AG04449 (cell line): ENCODE data around the gene NID1.

ENCODE experiments used
- CTCF ChIA-PET: fragments of 350-600 bp; formaldehyde crosslinking; extraction: SDS; loops from one replicate; lab custom pipeline; 2021; ENCODE audit warnings: antibody characterized with exemption; lab: Yijun Ruan, JAX
- POLR2A ChIA-PET: fragments of 400-600, 350-600 bp; formaldehyde crosslinking; extraction: SDS; loops from one replicate; lab custom pipeline; 2020; ENCODE audit warnings: antibody characterized with exemption, inconsistent platforms; lab: Yijun Ruan, JAX
- DNase-seq: peaks from one replicate; pipeline ENCODE4 v3.0.0-alpha.2; 2010; ENCODE audit warnings: low read depth, low spot score
- H3K4me3 ChIP-seq: 2 replicates; pipeline ENCODE4 v1.5.1; 2011; ENCODE audit warnings: low read depth, mild to moderate bottlenecking, control low read depth, low read length
- CTCF ChIP-seq: IDR thresholded peaks from one replicate; pipeline ENCODE4 v1.5.1; 2011; ENCODE audit warnings: mild to moderate bottlenecking, moderate library complexity, low read length, control low read depth, inconsistent platforms; ENCODE audit not compliant: insufficient read depth; ENCODE audit errors: missing control alignments

Gene NID1

DNA sequence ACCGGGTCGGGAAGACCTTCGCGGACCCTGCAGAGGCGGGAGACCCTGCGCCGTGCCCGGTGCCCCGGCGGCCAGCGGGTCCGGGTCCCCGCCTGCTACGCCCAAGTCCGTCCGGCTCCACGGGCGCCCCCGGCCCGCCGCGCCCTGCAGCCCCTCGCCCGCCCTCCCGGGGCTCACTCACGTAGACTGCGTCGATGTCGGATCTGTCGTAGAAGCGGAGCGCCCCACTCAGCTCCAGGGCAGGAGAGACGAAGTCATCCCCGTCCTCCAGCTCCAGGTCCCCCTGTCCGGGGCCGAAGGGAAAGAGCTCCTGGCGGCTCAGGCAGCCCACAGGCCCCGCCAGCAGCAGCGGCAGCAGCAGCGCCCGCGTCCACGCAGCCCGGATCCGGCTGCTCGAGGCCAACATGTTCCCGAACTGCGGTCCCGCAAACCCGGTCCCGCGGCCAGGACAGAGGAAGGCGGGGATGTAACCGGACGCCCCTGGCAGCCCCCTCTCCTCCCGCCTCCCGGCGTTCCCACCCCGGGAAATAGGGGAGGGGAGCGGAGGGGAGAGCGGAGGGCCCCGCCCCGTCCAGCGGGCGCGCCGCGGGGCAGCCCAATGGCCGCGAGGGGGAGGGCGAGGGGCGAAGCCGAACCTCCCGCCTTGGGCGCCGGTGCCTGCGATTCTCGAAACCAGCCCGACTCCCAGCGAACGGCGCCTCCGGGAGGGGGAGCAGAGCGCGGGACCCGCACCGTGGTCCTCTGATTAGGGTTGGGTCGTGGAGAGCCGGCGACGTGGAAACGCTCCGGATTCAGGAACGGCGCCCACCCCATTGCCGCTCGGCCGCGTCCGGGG, at the start of gene NID1:
NID1 (minus strand) TSS at position 417 of the 835 bp plus-strand sequence; CDS start at position 406, 11 bp downstream.
- POLR2A ChIA-PET, result interaction anchor here (0.7 to 1.3 kb wide), 4 partner anchors 48 to 136 kb away, joined by 3 to 5 read pairs (median 3); no protein-coding TSS in a partner anchor
- H3K4me3 ChIP-seq, result peak within 1 kb of the TSS; percentile 72
- DNase-seq, result no peak
- CTCF ChIA-PET, result interaction anchor here (1.0 to 2.2 kb wide), 5 partner anchors 9 to 93 kb away, joined by 3 to 16 read pairs (median 5); no protein-coding TSS in a partner anchor
- peak; percentile 37 for TF ChIP-seq CTCF

DNA sequence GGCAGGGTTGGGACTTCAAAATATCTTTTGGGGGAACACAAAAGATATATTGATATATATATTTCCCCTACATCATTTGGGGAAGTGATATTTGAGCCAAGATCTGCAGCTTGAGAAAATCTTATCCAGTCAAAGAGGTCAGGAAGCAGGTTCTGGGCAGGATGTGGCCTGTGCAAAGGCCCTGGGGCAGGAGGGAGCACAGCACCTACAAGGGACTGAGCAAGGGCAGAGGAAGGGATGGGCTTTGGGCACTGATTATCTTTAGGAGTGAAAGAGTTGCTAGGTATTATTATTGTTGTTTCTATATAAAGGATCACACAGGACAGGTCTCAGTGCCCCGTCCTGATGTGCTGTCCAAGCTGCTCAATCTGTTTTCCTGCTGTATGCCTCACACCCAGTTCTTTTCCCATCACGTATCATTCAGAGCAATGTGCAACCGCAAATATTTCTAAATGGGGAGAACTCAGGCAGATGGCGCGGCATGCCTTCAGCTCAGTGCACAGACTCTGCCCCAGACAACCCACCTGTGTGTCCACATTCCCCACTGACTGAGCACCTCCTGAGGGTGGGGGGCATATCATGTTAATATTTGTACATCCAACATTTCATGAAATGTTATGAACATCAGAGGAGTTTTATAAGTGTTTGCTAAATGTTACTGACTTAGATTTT, 49.3 kb upstream of the NID1 start:
- no peak for DNase-seq
- no peak for TF ChIP-seq CTCF
- ChIA-PET POLR2A (no interaction called here), CTCF (interaction anchor here (12.2 kb wide), 1 partner anchor 373 kb away, joined by 171 read pairs; no protein-coding TSS in a partner anchor)
- H3K4me3 ChIP-seq, result no peak overlapping the region

GRCh38 chr1:236113324-236114032, 48.6 kb upstream of the NID1 start:
- H3K4me3 ChIP-seq, result no peak overlapping the region
- no peak for DNase-seq
- CTCF ChIA-PET, result interaction anchor here (0.9 to 12.2 kb wide), 3 partner anchors 14 to 410 kb away, joined by 3 to 171 read pairs (median 3); partner anchors contain the start of gene LGALS8
- no peak for TF ChIP-seq CTCF
- POLR2A ChIA-PET, result interaction anchor here (0.6 kb wide), 1 partner anchor 9 kb away, joined by 3 read pairs; no protein-coding TSS in a partner anchor

DNA sequence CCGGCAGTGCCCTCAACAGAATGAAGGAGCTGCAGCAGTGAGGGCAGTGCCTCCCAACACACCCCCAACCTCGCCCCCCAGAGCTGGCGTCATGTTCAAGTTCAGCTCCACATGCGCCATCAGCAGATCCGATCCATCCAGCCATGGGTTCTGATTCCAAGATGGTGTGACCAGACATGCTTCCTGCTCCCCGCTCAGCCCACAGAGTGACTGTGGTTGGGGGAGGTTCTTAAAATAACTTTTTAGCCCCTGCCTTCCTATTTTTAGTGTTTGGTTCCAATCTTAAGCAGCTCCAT, 47.4 kb upstream of the NID1 start:
- POLR2A ChIA-PET, result no interaction called here
- no peak for TF ChIP-seq CTCF
- CTCF ChIA-PET, result interaction anchor here (0.9 to 12.2 kb wide), 4 partner anchors 8 to 375 kb away, joined by 3 to 171 read pairs (median 4); no protein-coding TSS in a partner anchor
- H3K4me3 ChIP-seq, result no peak overlapping the region
- DNase-seq, result no peak

DNA sequence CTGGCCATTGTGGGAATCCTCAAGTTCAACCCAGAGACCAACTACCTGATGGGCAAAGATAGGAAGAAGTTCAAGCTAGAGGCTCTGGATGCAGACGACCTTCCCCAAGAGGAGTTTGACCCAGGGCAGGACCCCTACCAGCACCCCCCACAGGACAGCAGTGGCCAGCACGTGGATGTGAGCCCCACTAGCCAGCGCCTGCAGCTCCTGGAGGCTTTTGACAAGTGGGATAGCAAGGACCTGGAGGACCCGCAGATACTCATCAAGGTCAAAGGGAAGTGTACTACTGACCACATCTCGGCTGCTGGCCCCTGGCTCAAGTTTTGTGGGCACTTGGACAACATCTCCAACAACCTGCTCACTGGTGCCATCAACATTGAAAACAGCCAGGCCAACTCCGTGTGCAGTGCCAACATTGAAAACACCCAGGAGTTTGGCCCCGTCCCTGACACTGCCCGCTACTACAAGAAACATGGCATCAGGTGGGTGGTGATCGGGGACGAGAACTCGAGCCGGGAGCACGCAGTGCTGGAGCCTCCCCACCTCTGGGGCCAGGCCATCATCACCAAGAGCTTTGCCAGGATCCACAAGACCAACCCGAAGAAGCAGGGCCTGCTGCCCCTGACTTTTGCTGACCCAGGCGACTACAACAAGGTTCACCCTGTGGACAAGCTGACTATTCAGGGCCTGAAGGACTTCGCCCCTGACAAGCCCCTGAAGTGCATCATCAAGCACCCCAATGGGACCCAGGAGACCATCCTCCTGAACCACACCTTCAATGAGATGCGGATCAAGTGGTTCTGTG, 46.8 kb upstream of the NID1 start:
- TF ChIP-seq CTCF, result no peak
- CTCF ChIA-PET, result interaction anchor here (0.9 to 12.2 kb wide), 6 partner anchors 7 to 383 kb away, joined by 3 to 171 read pairs (median 3); no protein-coding TSS in a partner anchor
- POLR2A ChIA-PET, result no interaction called here
- H3K4me3 ChIP-seq, result no peak overlapping the region
- DNase-seq, result no peak
